ENCODE data around the gene LSM2. TPM values are rescaled to one million over a fixed set of nuclear protein-coding genes. Genes with fewer than 3 reads are reported as not detected.

LSM2 gene
- total and polyA plus RNA-seq, 2 donors (not counting 1 experiment from before 2014, with no cell fraction given), result 52.4 to 57.4 TPM

GRCh38 chr6:31826793-31827285 is 20.1 kb upstream of the LSM2 start:
- ChIA-PET POLR2A (interaction anchor here (0.6 to 1.7 kb wide), 10 partner anchors 8 to 666 kb away, joined by 3 to 7 read pairs (median 4); partner anchors contain the start of genes ABHD16A, BAG6, HSPA1A and HSPA1L), CTCF (interaction anchor here (0.9 to 2.0 kb wide), 5 partner anchors 12 to 275 kb away, joined by 3 to 13 read pairs (median 5); partner anchors contain the start of genes DDAH2, HSPA1A, HSPA1L and VARS1)
- no peak for TF ChIP-seq CTCF (IDR thresholded peaks at IDR 0.05)
- no peak for TF ChIP-seq EZH2 (IDR thresholded peaks at IDR 0.05; ENCODE audit: borderline replicate concordance, insufficient read depth, low read depth, low read length, poor library complexity, severe bottlenecking)
- H3K36me3 ChIP-seq (replicated peaks in 1 of 2; ENCODE audit: control extremely low read depth in 1 of 2, control insufficient read depth in 1 of 2, extremely low read depth in 1 of 2, insufficient read depth in 2 of 2, low read length in 1 of 2), result no peaks in the 10 kb centered on the region
- peak overlapping the region; percentile 80 for H2AFZ ChIP-seq (ENCODE audit: insufficient read depth, low read depth, low read length, poor library complexity, severe bottlenecking)
- peaks cover 16% of the 10 kb centered on the region for H3K79me2 ChIP-seq (ENCODE audit: control insufficient read depth, insufficient read depth, low read length)
- H3K4me1 ChIP-seq (ENCODE audit: control insufficient read depth in 2 of 2, insufficient read depth in 2 of 2, low read length in 2 of 2), result peaks cover 22 to 42% of the 10 kb centered on the region in 2 donors
- intact Hi-C loops (cut with micrococcal nuclease), result no loop called here
- H3K4me3 Mint-ChIP-seq, result peak overlapping the region; percentile 85
- H3K4me2 ChIP-seq (replicated peaks; ENCODE audit: low read depth, low read length, poor library complexity, severe bottlenecking), result peak overlapping the region; percentile 87
- no peaks in the 10 kb centered on the region for H3K27me3 Mint-ChIP-seq
- no peaks in the 10 kb centered on the region for H3K27me3 ChIP-seq (replicated peaks in 1 of 4; ENCODE audit: control extremely low read depth in 1 of 4, control insufficient read depth in 3 of 4, insufficient read depth in 4 of 4, low read length in 3 of 4)
- peak; percentile 12 for ATAC-seq (ENCODE audit: low read depth)
- H3K27ac Mint-ChIP-seq, result peak overlapping the region; percentile 96
- peak overlapping the region; percentile 69 to 93 (median 80) for H3K4me3 ChIP-seq (ENCODE audit: control extremely low read depth in 1 of 5, extremely low read depth in 1 of 5, insufficient read depth in 1 of 5, low read depth in 2 of 5, low read length in 4 of 5)
- WGBS (ENCODE audit: insufficient coverage), result 3% methylated on average over 11 of the region's 13 CpGs
- H3K9ac ChIP-seq (ENCODE audit: low read length), result peak overlapping the region; percentile 79
- peaks cover 37% of the 10 kb centered on the region for H3K4me1 Mint-ChIP-seq
- no peak for DNase-seq
- peak overlapping the region; percentile 87 to 89 for H3K27ac ChIP-seq (ENCODE audit: low read length in 2 of 2)
- peaks cover 5% of the 10 kb centered on the region for H4K20me1 ChIP-seq (ENCODE audit: control insufficient read depth, insufficient read depth, low read length, poor library complexity, severe bottlenecking)
- H3K9me3 Mint-ChIP-seq (ENCODE audit: insufficient read depth), result no peaks in the 10 kb centered on the region
- no peaks in the 10 kb centered on the region for H3K9me3 ChIP-seq (ENCODE audit: control extremely low read depth in 1 of 3, control insufficient read depth in 2 of 3, insufficient read depth in 1 of 3, low read length in 2 of 3)

GRCh38 chr6:31825553-31825952 is 18.8 kb upstream of the LSM2 start:
- peaks cover 22 to 43% of the 10 kb centered on the region in 2 donors for H3K4me1 ChIP-seq (ENCODE audit: control insufficient read depth in 2 of 2, insufficient read depth in 2 of 2, low read length in 2 of 2)
- no peaks in the 10 kb centered on the region for H3K36me3 ChIP-seq (replicated peaks in 1 of 2; ENCODE audit: control extremely low read depth in 1 of 2, control insufficient read depth in 1 of 2, extremely low read depth in 1 of 2, insufficient read depth in 2 of 2, low read length in 1 of 2)
- no peaks in the 10 kb centered on the region for H3K27me3 Mint-ChIP-seq
- no peak overlapping the region for H3K9ac ChIP-seq (ENCODE audit: low read length)
- no peak overlapping the region for H2AFZ ChIP-seq (ENCODE audit: insufficient read depth, low read depth, low read length, poor library complexity, severe bottlenecking)
- peaks cover 4% of the 10 kb centered on the region for H3K79me2 ChIP-seq (ENCODE audit: control insufficient read depth, insufficient read depth, low read length)
- no peak for DNase-seq
- no peak overlapping the region for H3K27ac ChIP-seq (ENCODE audit: low read length in 2 of 2)
- H4K20me1 ChIP-seq (ENCODE audit: control insufficient read depth, insufficient read depth, low read length, poor library complexity, severe bottlenecking), result peaks cover 5% of the 10 kb centered on the region
- H3K4me3 Mint-ChIP-seq, result peak overlapping the region; percentile 26
- WGBS (ENCODE audit: insufficient coverage), result no CpG with 5 or more reads among the region's 4 CpGs
- ATAC-seq (ENCODE audit: low read depth), result no peak
- peaks cover 36% of the 10 kb centered on the region for H3K4me1 Mint-ChIP-seq
- POLR2A ChIA-PET, result interaction anchor here (1.5 kb wide), 1 partner anchor 10 kb away, joined by 4 read pairs; no protein-coding TSS in a partner anchor
- H3K4me3 ChIP-seq (ENCODE audit: control extremely low read depth in 1 of 5, extremely low read depth in 1 of 5, insufficient read depth in 1 of 5, low read depth in 2 of 5, low read length in 4 of 5), result no peak overlapping the region
- no peaks in the 10 kb centered on the region for H3K9me3 ChIP-seq (ENCODE audit: control extremely low read depth in 1 of 3, control insufficient read depth in 2 of 3, insufficient read depth in 1 of 3, low read length in 2 of 3)
- CTCF ChIA-PET, result interaction anchor here (1.1 kb wide), 1 partner anchor 11 kb away, joined by 3 read pairs; the partner anchor contains the start of genes HSPA1A and HSPA1L
- TF ChIP-seq EZH2 (IDR thresholded peaks at IDR 0.05; ENCODE audit: borderline replicate concordance, insufficient read depth, low read depth, low read length, poor library complexity, severe bottlenecking), result no peak
- no peak for TF ChIP-seq CTCF (IDR thresholded peaks at IDR 0.05)
- H3K27me3 ChIP-seq (replicated peaks in 1 of 4; ENCODE audit: control extremely low read depth in 1 of 4, control insufficient read depth in 3 of 4, insufficient read depth in 4 of 4, low read length in 3 of 4), result no peaks in the 10 kb centered on the region
- no peak overlapping the region for H3K4me2 ChIP-seq (replicated peaks; ENCODE audit: low read depth, low read length, poor library complexity, severe bottlenecking)
- no peaks in the 10 kb centered on the region for H3K9me3 Mint-ChIP-seq (ENCODE audit: insufficient read depth)
- intact Hi-C loops (cut with micrococcal nuclease), result no loop called here
- H3K27ac Mint-ChIP-seq, result peak overlapping the region; percentile 96
